HCT116 (cell line): ENCODE data around the gene SKI. TPM values are rescaled to one million over a fixed set of nuclear protein-coding genes. Genes with fewer than 3 reads are reported as not detected.

Source experiments
- ATAC-seq: fragments of 200-7000 bp; cut with Tn5 transposase; 2 replicates; pipeline ENCODE4 v1.9.1; 2020; ENCODE audit warnings: mild to moderate bottlenecking, moderate library complexity
- BruUV-seq: library from RNA; stranded (reverse); fragments of 400-500 nt; replicated peaks from 2 replicates; lab custom pipeline; 2021; lab: Mats Ljungman, UMichigan
- CTCF ChIA-PET: fragments of 300-600 bp; sonication (Branson Sonifier 250); formaldehyde crosslinking; loops from one replicate; lab custom pipeline; 2021; ENCODE audit warnings: antibody characterized with exemption; lab: Charles Lee
- POLR2A ChIA-PET: fragments of 300-600, 350-600 bp; sonication (Branson Sonifier 250); formaldehyde crosslinking; loops from one replicate; lab custom pipeline; 2021; ENCODE audit warnings: antibody characterized with exemption; lab: Charles Lee
- RAD21 ChIA-PET, 2 experiments: fragments of 300-600 bp; sonication (Branson Sonifier 250); formaldehyde crosslinking; loops; one replicate each; lab custom pipeline; 2023; ENCODE audit warnings: low total read pairs in 2 of 2; ENCODE audit not compliant: uncharacterized antibody in 2 of 2, unreplicated experiment in 2 of 2, low non-redundant PET in 1 of 2; lab: Charles Lee
- DNase-seq: peaks from one replicate; pipeline ENCODE4 v3.0.0-alpha.2; 2010; ENCODE audit warnings: low read depth, low spot score
- H2AFZ ChIP-seq: fragments of 200-600 bp; shearing (Covaris generic), sonication (generic); 2 replicates; pipeline ENCODE4 v1.6.1; 2017; ENCODE audit warnings: low read depth, mixed run types, mixed read lengths, antibody characterized with exemption, low read length; ENCODE audit not compliant: poor library complexity, severe bottlenecking
- H3K27ac ChIP-seq: 2 replicates; pipeline ENCODE4 v1.5.1; 2012; ENCODE audit warnings: low read depth, low read length
- H3K27me3 ChIP-seq: fragments of 200-600 bp; sonication (generic); 2 replicates; pipeline ENCODE4 v1.6.1; 2016; ENCODE audit warnings: mixed run types, low read length, mixed read lengths; ENCODE audit not compliant: insufficient read depth
- H3K36me3 ChIP-seq, 2 experiments: fragments of 200-500 bp in 1 of 2; fragments of 200-600 bp in 1 of 2; sonication (Bioruptor generic) in 1 of 2; sonication (generic) in 1 of 2; 2 replicates each; pipeline versions ENCODE4 v1.5.1 to v1.6.1; 2014 to 2016; ENCODE audit warnings: low read length in 2 of 2, inconsistent platforms in 1 of 2, mixed read lengths in 1 of 2, mixed run types in 1 of 2; ENCODE audit not compliant: insufficient read depth in 2 of 2, control insufficient read depth in 1 of 2
- H3K4me1 ChIP-seq, 2 experiments: fragments of 200-600 bp in 1 of 2; sonication (generic) in 1 of 2; 2 replicates each; pipeline versions ENCODE4 v1.5.1 to v1.6.1; 2012 to 2017; ENCODE audit warnings: low read length in 2 of 2, inconsistent platforms in 1 of 2, mild to moderate bottlenecking in 1 of 2, mixed read lengths in 1 of 2, mixed run types in 1 of 2, moderate library complexity in 1 of 2; ENCODE audit not compliant: insufficient read depth in 2 of 2, control insufficient read depth in 1 of 2
- H3K4me2 ChIP-seq: fragments of 200-600 bp; sonication (generic); 2 replicates; pipeline ENCODE4 v1.6.1; 2017; ENCODE audit warnings: mixed run types, low read length, mixed read lengths
- H3K4me3 ChIP-seq, 2 experiments: fragments of 200-600 bp in 1 of 2; sonication (generic) in 1 of 2; replicated peaks in 1 of 2; 2 replicates each; pipeline ENCODE4 v1.5.1; 2011 to 2016; ENCODE audit warnings: low read length in 2 of 2, control low read depth in 1 of 2, low read depth in 1 of 2, mild to moderate bottlenecking in 1 of 2, mixed read lengths in 1 of 2, mixed run types in 1 of 2
- H3K79me2 ChIP-seq: fragments of 200-600 bp; sonication (generic); 2 replicates; pipeline ENCODE4 v1.6.1; 2017; ENCODE audit warnings: mild to moderate bottlenecking, mixed run types, low read length, moderate library complexity, mixed read lengths; ENCODE audit not compliant: insufficient read depth
- H3K9ac ChIP-seq: fragments of 200-600 bp; sonication (generic); 2 replicates; pipeline ENCODE4 v1.6.1; 2016; ENCODE audit warnings: low read length, mixed read lengths
- H3K9me2 ChIP-seq: fragments of 200-600 bp; sonication (generic), shearing (Covaris generic); 2 replicates; pipeline ENCODE4 v1.6.1; 2017; ENCODE audit warnings: mixed run types, mild to moderate bottlenecking, moderate library complexity; ENCODE audit not compliant: insufficient read depth
- H3K9me3 ChIP-seq, 2 experiments: fragments of 200-500 bp in 1 of 2; fragments of 200-600 bp in 1 of 2; sonication (Bioruptor generic) in 1 of 2; sonication (generic) in 1 of 2; 2 replicates each; pipeline ENCODE4 v1.6.1; 2014 to 2017; ENCODE audit warnings: low read length in 2 of 2, mixed read lengths in 2 of 2, inconsistent platforms in 1 of 2, low read depth in 1 of 2, mild to moderate bottlenecking in 1 of 2, mixed run types in 1 of 2, moderate library complexity in 1 of 2; ENCODE audit not compliant: control insufficient read depth in 1 of 2, insufficient read depth in 1 of 2
- H4K20me1 ChIP-seq: fragments of 200-600 bp; sonication (generic), shearing (Covaris generic); 2 replicates; pipeline ENCODE4 v1.6.1; 2017; ENCODE audit warnings: mixed run types, mild to moderate bottlenecking, moderate library complexity; ENCODE audit not compliant: insufficient read depth
- ATF3 ChIP-seq: IDR thresholded peaks from 2 replicates; pipeline ENCODE4 v1.6.1; 2012
- CBX3 ChIP-seq: IDR thresholded peaks from 2 replicates; pipeline ENCODE4 v1.6.1; 2012; ENCODE audit warnings: low read depth
- CEBPB ChIP-seq: IDR thresholded peaks from 2 replicates; pipeline ENCODE4 v1.6.1; 2012; ENCODE audit warnings: low read depth
- CTCF ChIP-seq, 3 experiments: fragments of 200-600 bp in 1 of 3; sonication (generic) in 1 of 3; IDR thresholded peaks in 2 of 3; conservative IDR thresholded peaks in 1 of 3; 2 replicates each; pipeline ENCODE4 v1.5.1; 2012 to 2017; ENCODE audit warnings: low read depth in 2 of 3, low read length in 2 of 3, antibody characterized with exemption in 1 of 3, borderline replicate concordance in 1 of 3, control low read depth in 1 of 3, mild to moderate bottlenecking in 1 of 3, mixed read lengths in 1 of 3, mixed run types in 1 of 3, moderate library complexity in 1 of 3; ENCODE audit not compliant: insufficient read depth in 1 of 3
- EZH2phosphoT487 ChIP-seq: fragments of 200-600 bp; IDR thresholded peaks from 2 replicates; pipeline ENCODE4 v1.6.1; 2018; ENCODE audit warnings: antibody characterized with exemption, borderline replicate concordance
- FOSL1 ChIP-seq: IDR thresholded peaks from 2 replicates; pipeline ENCODE4 v1.6.1; 2012; ENCODE audit warnings: low read depth
- JUND ChIP-seq: IDR thresholded peaks from 2 replicates; pipeline ENCODE4 v1.6.1; 2012
- MAX ChIP-seq: IDR thresholded peaks from 2 replicates; pipeline ENCODE4 v1.6.1; 2012
- RAD21 ChIP-seq: IDR thresholded peaks from 2 replicates; pipeline ENCODE4 v1.6.1; 2012; ENCODE audit warnings: low read depth, mild to moderate bottlenecking
- REST ChIP-seq: IDR thresholded peaks from 2 replicates; pipeline ENCODE4 v1.6.1; 2012; ENCODE audit warnings: low read depth
- SIN3A ChIP-seq: IDR thresholded peaks from 2 replicates; pipeline ENCODE4 v1.6.1; 2012; ENCODE audit warnings: low read depth
- YY1 ChIP-seq: IDR thresholded peaks from 2 replicates; pipeline ENCODE4 v1.6.1; 2011; ENCODE audit warnings: low read length, low read depth, moderate library complexity, mild to moderate bottlenecking; ENCODE audit not compliant: insufficient replicate concordance; ENCODE audit errors: extremely low read depth
- ZFX ChIP-seq: fragments of 450-650 bp; IDR thresholded peaks from 2 replicates; pipeline ENCODE4 v1.6.1; 2017
- intact Hi-C: fragments of 100-400 bp; cut with micrococcal nuclease; formaldehyde crosslinking; loops from 2 replicates; pipeline ENCODE4 v1.10.0; 2022
- total RNA-seq: library from RNA; stranded (reverse); gene quantifications from one replicate; pipeline ENCODE4 v1.2.1, GENCODE V29; 2021; ENCODE audit not compliant: unreplicated experiment

The SKI gene
- total RNA-seq, 1 experiment from 2014 or later = 56.2 TPM

- no peak overlapping the region for H3K4me2 ChIP-seq
- no peaks in the 10 kb centered on the region for H3K9me2 ChIP-seq
- H4K20me1 ChIP-seq = no peaks in the 10 kb centered on the region
- intact Hi-C loops = no loop called here
- no TSS peak for BruUV-seq
- ChIA-PET POLR2A (no interaction called here), RAD21 (no interaction called here), CTCF (no interaction called here)
- ATAC-seq = no peak
- H3K79me2 ChIP-seq = no peaks in the 10 kb centered on the region
- no peaks in the 10 kb centered on the region for H3K36me3 ChIP-seq
- no peaks in the 10 kb centered on the region for H3K27me3 ChIP-seq
- no peak overlapping the region for H3K27ac ChIP-seq
- no peak overlapping the region for H3K9ac ChIP-seq
- H3K4me1 ChIP-seq = peaks cover 25 to 45% of the 10 kb centered on the region in 2 experiments
- no peak overlapping the region for H3K4me3 ChIP-seq
- TF ChIP-seq MAX = no peak
- no peak for TF ChIP-seq SIN3A
- no peak for TF ChIP-seq ATF3
- TF ChIP-seq YY1 = no peak
- TF ChIP-seq REST = no peak
- TF ChIP-seq CBX3 = no peak
- no peak for TF ChIP-seq RAD21
- TF ChIP-seq CEBPB = no peak
- no peak for TF ChIP-seq ZFX
- no peak for TF ChIP-seq CTCF (IDR thresholded peaks at IDR 0.05 in 2 of 3, conservative IDR thresholded peaks at IDR 0.05 in 1 of 3; ENCODE audit: borderline replicate concordance in 1 of 3, insufficient read depth in 1 of 3, low read depth in 2 of 3, low read length in 2 of 3)
- no peak for TF ChIP-seq FOSL1
- no peak for TF ChIP-seq JUND
- no peak for TF ChIP-seq EZH2phosphoT487
- TF ChIP-seq, all 23 proteins: peak for 0
- H3K9me3 ChIP-seq = no peaks in the 10 kb centered on the region
- DNase-seq = no peak
- H2AFZ ChIP-seq = no peak overlapping the region
These were observed 17.3 kb upstream of the SKI start for GRCh38 chr1:2210786-2211185.
